ENCODE data around the gene AOPEP. TPM values are rescaled to one million over a fixed set of nuclear protein-coding genes. Genes with fewer than 3 reads are reported as not detected.

The AOPEP gene
- total and polyA plus RNA-seq, 9 of the 15 experiments (the other 6 are each of a cell fraction or from before 2014, with no cell fraction given): 4.5 to 19.3 (median 13.5) TPM

- Histone ChIP-seq H2AFZ (ENCODE audit: low read depth, low read length) (no peak overlapping the region), H3K36me3 (ENCODE audit: control insufficient read depth, insufficient read depth, low read length) (no peaks in the 10 kb centered on the region; the same call in 2 of the 3 replicates), H3K4me2 (ENCODE audit: insufficient read depth, low read length) (no peak overlapping the region), H3K9me3 (replicated peaks; ENCODE audit: control insufficient read depth, insufficient read depth, low read depth, low read length) (no peaks in the 10 kb centered on the region), H3K4me1 (replicated peaks in 1 of 2; ENCODE audit: control insufficient read depth in 2 of 2, insufficient read depth in 2 of 2, low read length in 2 of 2) (peaks cover 6 to 19% of the 10 kb centered on the region in 2 experiments), H3K27ac (ENCODE audit: extremely low read depth, low read depth, low read length) (no peak overlapping the region), H4K20me1 (replicated peaks; ENCODE audit: control insufficient read depth, insufficient read depth, low read length) (peaks cover 7% of the 10 kb centered on the region), H3K27me3 (ENCODE audit: control insufficient read depth in 2 of 2, insufficient read depth in 2 of 2, low read length in 2 of 2) (no peaks in the 10 kb centered on the region; a peak in 1 of 5 replicates), H3K79me2 (ENCODE audit: control insufficient read depth, insufficient read depth, low read length) (no peaks in the 10 kb centered on the region), H3K4me3 (no peak overlapping the region), H3K9me1 (ENCODE audit: control insufficient read depth, insufficient read depth, low read length) (peaks cover 3% of the 10 kb centered on the region), H3K9ac (ENCODE audit: insufficient read depth in 1 of 2, low read depth in 2 of 2, low read length in 2 of 2) (no peak overlapping the region)
- TF ChIP-seq TCF7 (IDR thresholded peaks at IDR 0.05; ENCODE audit: borderline replicate concordance) (no peak), ZBTB2 (IDR thresholded peaks at IDR 0.05) (no peak), RB1 (IDR thresholded peaks at IDR 0.05; ENCODE audit: low read depth) (no peak), SETDB1 (IDR thresholded peaks at IDR 0.05; ENCODE audit: low read length) (no peak), MBD1 (CRISPR knock-in tag; IDR thresholded peaks at IDR 0.05) (no peak), ELF1 (tag; IDR thresholded peaks at IDR 0.05) (no peak), ARID2 (IDR thresholded peaks at IDR 0.05) (no peak), KLF1 (tag; IDR thresholded peaks at IDR 0.05) (no peak), SRSF9 (IDR thresholded peaks at IDR 0.05; ENCODE audit: borderline replicate concordance, low read depth, low read length) (no peak), XRCC3 (IDR thresholded peaks at IDR 0.05) (no peak), POU5F1 (IDR thresholded peaks at IDR 0.05; ENCODE audit: borderline replicate concordance, low read depth, low read length, partially characterized antibody) (no peak), CBFB (CRISPR knock-in tag; IDR thresholded peaks at IDR 0.05) (no peak), TAL1 (IDR thresholded peaks at IDR 0.05) (no peak), DDX20 (tag; IDR thresholded peaks at IDR 0.05; ENCODE audit: low read depth) (no peak), SLC30A9 (CRISPR knock-in tag; IDR thresholded peaks at IDR 0.05) (no peak)
- FAIRE-seq: no peak
- DNase-seq (ENCODE audit: extremely low read depth in 1 of 4, low spot score in 3 of 4): no peak
- POLR2A ChIA-PET: interaction anchor here (0.7 kb wide), 1 partner anchor 156 kb away, joined by 3 read pairs; no protein-coding TSS in a partner anchor
- WGBS (ENCODE audit: insufficient coverage, low coverage, missing lambda C conversion rate): 33% methylated on average over 5 of the region's 5 CpGs
- BruUV-seq (replicated peaks): no TSS peak
- in situ Hi-C loops (cut with MboI) (no loop called here), intact Hi-C loops (cut with micrococcal nuclease) (no loop called here)
- CTCF ChIA-PET (ENCODE audit: low intra/inter-chr PET ratio): no interaction called here
- no peak for ATAC-seq
These were observed 196.2 kb downstream of the AOPEP start for GRCh38 chr9:94922691-94923107.

Measured in K562 (cell line).